RWPE2 (cell line): ENCODE measurements around the gene ZDHHC22.
A peak's percentile ranks its signal among the peaks of the same experiment; 100 is the strongest.

ENCODE experiments used
- ATAC-seq: fragments of 200-7000 bp; cut with Tn5 transposase; 3 replicates; pipeline ENCODE4 v1.9.1; 2021; ENCODE audit warnings: low read depth
- DNase-seq: peaks from one replicate; pipeline ENCODE4 v3.0.0-alpha.2; 2020; ENCODE audit warnings: low spot score
- H3K27ac ChIP-seq: fragments of 450-650 bp; 2 replicates; pipeline ENCODE4 v1.5.1; 2017; ENCODE audit warnings: mild to moderate bottlenecking; ENCODE audit not compliant: poor library complexity, severe bottlenecking
- H3K27me3 ChIP-seq: fragments of 250-450 bp; sonication (Bioruptor Pico); 2 replicates; pipeline ENCODE4 v1.5.1; 2021; ENCODE audit warnings: mild to moderate bottlenecking, moderate library complexity; ENCODE audit not compliant: insufficient read depth, poor library complexity, severe bottlenecking
- H3K36me3 ChIP-seq: fragments of 250-450 bp; sonication (Bioruptor Pico); 2 replicates; pipeline ENCODE4 v1.5.1; 2020; ENCODE audit warnings: low read depth, mild to moderate bottlenecking, moderate library complexity
- H3K4me1 ChIP-seq: fragments of 250-450 bp; sonication (Bioruptor Pico); 2 replicates; pipeline ENCODE4 v1.5.1; 2021; ENCODE audit warnings: mild to moderate bottlenecking, moderate library complexity; ENCODE audit not compliant: insufficient read depth, poor library complexity, severe bottlenecking
- H3K4me3 ChIP-seq: fragments of 250-450 bp; sonication (Bioruptor Pico); 2 replicates; pipeline ENCODE4 v1.5.1; 2021; ENCODE audit warnings: mild to moderate bottlenecking, moderate library complexity; ENCODE audit not compliant: severe bottlenecking
- H3K9me3 ChIP-seq: fragments of 250-450 bp; sonication (Bioruptor Pico); 2 replicates; pipeline ENCODE4 v1.5.1; 2021; ENCODE audit warnings: mild to moderate bottlenecking, moderate library complexity; ENCODE audit not compliant: severe bottlenecking
- CTCF ChIP-seq: fragments of 450-650 bp; IDR thresholded peaks from one replicate; pipeline ENCODE4 v1.5.1; 2017; ENCODE audit warnings: mild to moderate bottlenecking, moderate library complexity; ENCODE audit not compliant: poor library complexity, severe bottlenecking

The ZDHHC22 gene

GRCh38 chr14:77098529-77099353 is 42.9 kb downstream of the ZDHHC22 start:
- Histone ChIP-seq H3K4me3 (peak overlapping the region; percentile 88), H3K27ac (peak overlapping the region; percentile 76), H3K27me3 (no peaks in the 10 kb centered on the region), H3K4me1 (peaks cover 20% of the 10 kb centered on the region), H3K36me3 (no peaks in the 10 kb centered on the region), H3K9me3 (no peaks in the 10 kb centered on the region)
- no peak for TF ChIP-seq CTCF
- no peak for DNase-seq
- ATAC-seq = peak; percentile 17

- Histone ChIP-seq H3K4me3 (peak within 1 kb of the TSS; percentile 88), H3K4me1 (peaks cover 20% of the 10 kb centered on the region), H3K9me3 (no peaks in the 10 kb centered on the region), H3K27ac (peak within 1 kb of the TSS; percentile 76), H3K36me3 (no peaks in the 10 kb centered on the region), H3K27me3 (no peaks in the 10 kb centered on the region)
- ATAC-seq (peak; percentile 88), DNase-seq (peak; percentile 100)
- TF ChIP-seq CTCF = no peak
Observed at GRCh38 chr14:77097700-77098528, 43.7 kb downstream of the ZDHHC22 start, which contains the start of gene CIPC. Gene CIPC, plus strand, starts transcription at chr14:77098258. Its CDS starts 7,451 bp downstream, at chr14:77105709.

DNA sequence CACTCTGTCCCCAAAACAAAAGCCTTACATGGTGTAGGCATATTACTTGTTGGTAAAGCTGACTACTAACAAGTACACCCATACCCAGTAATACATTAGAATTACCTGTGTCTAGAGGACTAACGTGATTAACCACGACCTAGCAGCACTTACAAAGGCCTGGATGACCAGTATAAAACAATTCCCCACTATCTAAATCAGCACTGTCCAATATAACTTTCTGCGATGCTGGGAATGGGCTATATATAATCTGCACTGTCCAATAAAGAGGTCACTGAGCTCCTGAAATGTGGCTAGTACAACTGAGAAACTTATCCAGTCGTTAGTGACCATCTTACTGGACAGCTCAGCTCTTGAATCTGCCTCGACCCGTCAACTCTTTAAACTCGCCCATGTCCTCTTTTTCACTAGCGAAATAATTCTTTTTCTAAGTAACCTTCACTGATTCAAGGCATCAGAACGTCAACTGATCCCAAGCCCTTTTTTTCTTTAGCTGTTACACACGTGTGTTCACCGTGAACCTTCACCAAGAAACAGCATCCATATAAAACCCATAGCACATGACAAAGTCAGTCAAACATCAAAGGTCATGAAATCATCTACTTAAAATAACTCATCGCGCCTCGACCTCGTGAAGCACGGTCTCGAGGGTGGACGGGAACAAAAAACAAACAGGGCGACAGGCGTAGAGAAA is 44.4 kb downstream of the ZDHHC22 start:
- Histone ChIP-seq H3K27ac (peak overlapping the region; percentile 76), H3K36me3 (no peaks in the 10 kb centered on the region), H3K27me3 (no peaks in the 10 kb centered on the region), H3K9me3 (no peaks in the 10 kb centered on the region), H3K4me1 (peaks cover 20% of the 10 kb centered on the region), H3K4me3 (peak overlapping the region; percentile 88)
- DNase-seq = no peak
- no peak for ATAC-seq
- no peak for TF ChIP-seq CTCF

DNA sequence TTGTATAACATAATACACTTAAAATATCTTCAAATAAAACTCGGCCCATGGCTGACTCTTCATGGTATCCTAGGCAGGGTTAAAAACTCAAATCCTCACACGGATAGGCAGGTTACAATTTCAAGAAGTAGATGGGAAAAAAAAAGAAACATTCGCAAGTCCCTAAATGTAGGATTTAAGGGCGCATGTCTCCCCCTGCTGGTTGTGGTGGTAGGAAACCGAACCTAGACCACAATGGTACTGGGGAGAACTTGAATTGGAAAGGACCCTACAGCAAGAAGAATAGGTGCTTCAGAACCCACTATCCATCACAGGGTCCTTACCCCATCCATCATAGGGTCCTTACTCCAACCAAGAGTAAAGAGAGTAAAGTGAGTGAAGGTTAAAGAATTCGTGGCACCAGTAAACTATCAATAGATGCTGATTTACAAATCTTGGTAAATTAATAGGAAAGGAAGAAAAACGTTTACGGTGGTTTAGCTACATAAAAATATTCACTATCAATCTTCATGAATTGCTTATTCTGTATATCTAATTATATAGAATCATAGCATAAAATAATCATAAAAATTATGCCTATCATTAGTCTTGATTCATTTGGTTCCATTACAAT is 46.8 kb downstream of the ZDHHC22 start:
- DNase-seq = peak; percentile 70
- peak; percentile 99 for TF ChIP-seq CTCF
- no peak for ATAC-seq
- peaks cover 20% of the 10 kb centered on the region for H3K4me1 ChIP-seq
- H3K27ac ChIP-seq = no peak overlapping the region
- H3K36me3 ChIP-seq = no peaks in the 10 kb centered on the region
- H3K27me3 ChIP-seq = no peaks in the 10 kb centered on the region
- H3K4me3 ChIP-seq = no peak overlapping the region
- peaks cover 5% of the 10 kb centered on the region for H3K9me3 ChIP-seq
